Neutrophil (primary cell): ENCODE data around the gene STAT1.

Source experiments
- H3K27ac ChIP-seq: fragments of 200-600 bp; sonication (generic); 2 replicates; pipeline ENCODE4 v1.5.1; 2016; ENCODE audit warnings: mild to moderate bottlenecking, moderate library complexity
- H3K27me3 ChIP-seq: fragments of 200-600 bp; sonication (generic); 2 replicates; pipeline ENCODE4 v1.6.0; 2016; ENCODE audit warnings: mild to moderate bottlenecking
- H3K36me3 ChIP-seq: fragments of 200-600 bp; sonication (generic); 2 replicates; pipeline ENCODE4 v1.5.1; 2017
- H3K4me1 ChIP-seq, 2 experiments: fragments of 200-600 bp in 1 of 2; sonication (generic) in 1 of 2; 1 replicate in 1 of 2; 2 replicates in 1 of 2; pipeline versions ENCODE4 v1.5.1 to v1.6.1; 2013 to 2016; ENCODE audit warnings: low read depth in 1 of 2, low read length in 1 of 2, mild to moderate bottlenecking in 1 of 2, moderate library complexity in 1 of 2; ENCODE audit not compliant: control insufficient read depth in 1 of 2, insufficient read depth in 1 of 2
- H3K4me3 ChIP-seq, 2 experiments: fragments of 200-600 bp in 1 of 2; sonication (generic) in 1 of 2; 1 replicate in 1 of 2; 2 replicates in 1 of 2; pipeline ENCODE4 v1.5.1; 2013 to 2016; ENCODE audit warnings: low read depth in 1 of 2, low read length in 1 of 2, mild to moderate bottlenecking in 1 of 2, moderate library complexity in 1 of 2
- H3K9me3 ChIP-seq: fragments of 200-600 bp; sonication (generic); 2 replicates; pipeline ENCODE4 v1.5.1; 2016
- TF ChIP-seq, protein P1 (sequence below): fragments of 200-600 bp; sonication (generic); IDR thresholded peaks from 2 replicates; pipeline ENCODE4 v1.5.1; 2016; ENCODE audit warnings: antibody characterized with exemption

The STAT1 gene

DNA sequence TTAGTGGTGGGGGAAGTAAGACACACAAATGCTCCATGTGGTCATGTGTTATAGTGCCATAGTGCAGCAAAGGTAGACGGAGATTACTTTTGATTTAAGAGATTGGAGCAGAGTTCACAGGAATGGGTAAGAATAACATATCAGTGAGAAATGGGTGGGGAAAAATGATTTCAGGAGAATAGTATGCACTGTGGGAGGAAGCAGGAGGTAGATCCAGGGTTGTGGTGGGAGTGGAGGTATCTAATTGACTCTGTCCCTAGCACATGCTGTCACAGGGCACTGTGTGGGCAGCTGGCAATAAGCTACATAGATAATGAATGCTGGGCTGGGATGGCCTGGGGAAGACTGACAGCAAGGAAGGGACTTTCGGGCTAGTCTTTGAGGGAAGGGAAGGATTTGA is 65.3 kb downstream of the STAT1 start:
- Histone ChIP-seq H3K9me3 (no peaks in the 10 kb centered on the region), H3K4me3 (no peak overlapping the region), H3K27me3 (no peaks in the 10 kb centered on the region), H3K27ac (no peak overlapping the region), H3K4me1 (peaks cover 0 to 6% of the 10 kb centered on the region in 2 experiments), H3K36me3 (no peaks in the 10 kb centered on the region)
- TF ChIP-seq, protein P1, sequence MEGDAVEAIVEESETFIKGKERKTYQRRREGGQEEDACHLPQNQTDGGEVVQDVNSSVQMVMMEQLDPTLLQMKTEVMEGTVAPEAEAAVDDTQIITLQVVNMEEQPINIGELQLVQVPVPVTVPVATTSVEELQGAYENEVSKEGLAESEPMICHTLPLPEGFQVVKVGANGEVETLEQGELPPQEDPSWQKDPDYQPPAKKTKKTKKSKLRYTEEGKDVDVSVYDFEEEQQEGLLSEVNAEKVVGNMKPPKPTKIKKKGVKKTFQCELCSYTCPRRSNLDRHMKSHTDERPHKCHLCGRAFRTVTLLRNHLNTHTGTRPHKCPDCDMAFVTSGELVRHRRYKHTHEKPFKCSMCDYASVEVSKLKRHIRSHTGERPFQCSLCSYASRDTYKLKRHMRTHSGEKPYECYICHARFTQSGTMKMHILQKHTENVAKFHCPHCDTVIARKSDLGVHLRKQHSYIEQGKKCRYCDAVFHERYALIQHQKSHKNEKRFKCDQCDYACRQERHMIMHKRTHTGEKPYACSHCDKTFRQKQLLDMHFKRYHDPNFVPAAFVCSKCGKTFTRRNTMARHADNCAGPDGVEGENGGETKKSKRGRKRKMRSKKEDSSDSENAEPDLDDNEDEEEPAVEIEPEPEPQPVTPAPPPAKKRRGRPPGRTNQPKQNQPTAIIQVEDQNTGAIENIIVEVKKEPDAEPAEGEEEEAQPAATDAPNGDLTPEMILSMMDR: no peak

DNA sequence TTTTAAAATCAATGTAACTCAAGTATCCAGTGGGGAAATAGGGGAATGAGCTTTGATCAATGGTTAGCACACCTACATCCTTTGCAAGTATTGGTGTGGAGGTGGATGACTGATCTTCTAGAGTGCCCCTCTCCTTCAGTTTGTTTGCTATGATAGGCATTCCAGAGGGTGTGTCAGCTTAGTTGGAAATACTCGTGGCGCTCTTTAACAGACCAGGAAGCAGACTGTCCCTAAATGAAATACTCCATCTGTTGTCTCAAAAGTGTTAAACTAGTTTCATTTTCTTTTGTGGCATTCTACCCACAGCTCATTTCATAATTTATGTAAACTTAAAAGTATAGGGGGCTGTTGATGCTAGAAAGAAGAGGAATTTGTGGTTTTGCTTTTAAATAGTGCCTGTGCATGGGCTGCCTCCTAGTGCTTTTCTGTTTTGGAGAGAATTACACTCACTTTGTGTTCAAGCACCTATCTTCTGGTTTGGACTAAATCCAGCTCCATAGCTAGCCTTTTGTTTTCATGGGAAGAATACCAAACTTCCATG is 66.2 kb downstream of the STAT1 start:
- Histone ChIP-seq H3K27ac (no peak overlapping the region), H3K4me1 (peaks cover 0 to 6% of the 10 kb centered on the region in 2 experiments), H3K4me3 (no peak overlapping the region), H3K27me3 (no peaks in the 10 kb centered on the region), H3K9me3 (no peaks in the 10 kb centered on the region), H3K36me3 (no peaks in the 10 kb centered on the region)
- TF ChIP-seq, protein P1: no peak

DNA sequence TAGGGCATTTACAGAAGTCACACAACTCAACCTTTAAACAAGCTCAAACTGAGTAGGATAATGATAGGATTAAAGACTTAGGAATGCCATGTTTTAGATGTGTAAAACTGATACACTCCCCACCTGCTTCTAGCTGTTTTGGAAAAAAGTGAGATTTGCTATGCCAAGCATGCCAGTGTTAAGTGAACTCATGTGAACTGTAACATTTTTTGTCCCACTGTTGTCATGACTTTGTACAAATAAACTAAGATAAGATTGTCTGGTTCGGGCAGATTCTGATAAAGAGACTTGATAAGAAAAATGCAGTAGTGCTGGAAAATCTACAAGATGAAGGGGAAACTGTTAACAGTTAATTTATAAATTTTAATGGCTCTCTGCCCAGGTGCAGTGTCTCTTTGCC is 66.8 kb downstream of the STAT1 start:
- TF ChIP-seq, protein P1: no peak
- Histone ChIP-seq H3K27ac (no peak overlapping the region), H3K27me3 (no peaks in the 10 kb centered on the region), H3K9me3 (no peaks in the 10 kb centered on the region), H3K4me3 (no peak overlapping the region), H3K4me1 (peaks cover 0 to 6% of the 10 kb centered on the region in 2 experiments), H3K36me3 (no peaks in the 10 kb centered on the region)

DNA sequence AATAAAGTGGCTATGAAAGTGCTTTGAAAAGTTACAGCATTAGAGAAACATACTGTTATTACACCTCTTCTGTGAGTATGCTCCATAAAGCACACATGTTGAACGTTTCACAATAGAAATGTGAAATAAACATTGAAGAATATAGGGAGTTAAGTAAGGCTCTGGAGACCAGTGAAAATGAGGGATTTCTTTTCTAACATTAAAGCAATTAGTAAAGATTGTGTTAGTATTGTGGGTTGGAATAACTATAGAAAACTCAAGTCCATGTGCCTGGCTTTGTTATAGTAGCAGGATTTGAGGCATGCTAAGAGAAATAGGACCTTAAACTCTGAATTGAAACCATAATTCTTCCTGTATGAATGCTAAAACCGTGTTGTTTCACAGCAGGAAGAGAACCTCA is 70.3 kb downstream of the STAT1 start:
- Histone ChIP-seq H3K4me3 (no peak overlapping the region), H3K4me1 (peaks cover 0 to 6% of the 10 kb centered on the region in 2 experiments), H3K9me3 (no peaks in the 10 kb centered on the region), H3K27me3 (no peaks in the 10 kb centered on the region), H3K27ac (no peak overlapping the region), H3K36me3 (no peaks in the 10 kb centered on the region)
- TF ChIP-seq, protein P1: no peak

DNA sequence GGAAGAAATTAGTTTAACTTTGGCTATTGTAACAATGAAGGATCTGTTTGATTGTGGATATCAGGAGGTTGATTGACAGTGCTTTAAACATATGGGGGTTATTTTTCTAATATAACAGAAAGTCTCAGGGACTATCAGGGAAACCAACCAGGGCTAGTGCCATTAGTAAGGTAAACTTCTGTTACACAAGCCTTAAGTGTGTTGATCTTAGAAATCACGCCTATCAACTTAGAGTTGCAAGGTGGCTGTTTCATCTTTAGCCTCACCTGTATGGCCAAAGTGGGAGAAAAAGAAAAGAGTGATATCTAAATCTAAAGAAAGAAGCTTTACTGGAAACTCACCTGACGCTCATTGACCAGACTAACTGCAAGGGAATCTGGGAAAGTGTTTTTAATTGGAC is 71.3 kb downstream of the STAT1 start:
- no peaks in the 10 kb centered on the region for H3K9me3 ChIP-seq
- TF ChIP-seq, protein P1: no peak
- H3K27me3 ChIP-seq: no peaks in the 10 kb centered on the region
- no peak overlapping the region for H3K4me3 ChIP-seq
- peaks cover 0 to 2% of the 10 kb centered on the region in 2 experiments for H3K4me1 ChIP-seq
- H3K36me3 ChIP-seq: no peaks in the 10 kb centered on the region
- no peak overlapping the region for H3K27ac ChIP-seq

DNA sequence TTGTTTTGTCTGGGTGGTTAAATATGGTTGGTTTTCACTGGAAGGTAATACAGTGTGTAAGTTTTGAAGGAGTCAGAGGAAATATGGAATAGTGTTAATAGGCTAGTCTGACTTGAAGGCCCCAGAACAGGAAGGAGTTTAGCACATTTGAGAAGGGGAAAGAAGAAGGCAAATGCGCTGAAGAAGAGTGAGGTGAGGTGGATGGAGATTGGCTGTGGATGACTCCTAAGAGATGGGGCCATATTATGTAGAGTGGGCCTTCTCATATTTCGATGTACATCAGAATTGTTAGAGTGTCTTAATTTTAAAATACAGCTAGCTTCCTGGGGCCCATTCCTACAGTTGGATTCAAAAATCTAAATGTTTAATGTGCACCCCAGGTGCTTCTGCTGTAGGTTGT is 72.4 kb downstream of the STAT1 start:
- Histone ChIP-seq H3K36me3 (no peaks in the 10 kb centered on the region), H3K4me1 (no peaks in the 10 kb centered on the region), H3K9me3 (no peaks in the 10 kb centered on the region), H3K27ac (no peak overlapping the region), H3K4me3 (no peak overlapping the region), H3K27me3 (no peaks in the 10 kb centered on the region)
- TF ChIP-seq, protein P1: no peak
